Stimulated activated CD4-positive, alpha-beta T cell treated with anti-CD3 and anti-CD28 coated beads, Interleukin-1b, Interleukin-23, amount 100 ng/mL, for 48 hours (primary cell): ENCODE results near the gene PLEKHB2.
"Not testable (repeated sequence)": the region's sequence is repeated elsewhere in the genome, so short reads cannot be mapped to it uniquely, and the experiment has no call there.

Experiments
- DNase-seq: peaks from one replicate; pipeline ENCODE4 v3.0.0-alpha.2; 2020

PLEKHB2 gene

DNA sequence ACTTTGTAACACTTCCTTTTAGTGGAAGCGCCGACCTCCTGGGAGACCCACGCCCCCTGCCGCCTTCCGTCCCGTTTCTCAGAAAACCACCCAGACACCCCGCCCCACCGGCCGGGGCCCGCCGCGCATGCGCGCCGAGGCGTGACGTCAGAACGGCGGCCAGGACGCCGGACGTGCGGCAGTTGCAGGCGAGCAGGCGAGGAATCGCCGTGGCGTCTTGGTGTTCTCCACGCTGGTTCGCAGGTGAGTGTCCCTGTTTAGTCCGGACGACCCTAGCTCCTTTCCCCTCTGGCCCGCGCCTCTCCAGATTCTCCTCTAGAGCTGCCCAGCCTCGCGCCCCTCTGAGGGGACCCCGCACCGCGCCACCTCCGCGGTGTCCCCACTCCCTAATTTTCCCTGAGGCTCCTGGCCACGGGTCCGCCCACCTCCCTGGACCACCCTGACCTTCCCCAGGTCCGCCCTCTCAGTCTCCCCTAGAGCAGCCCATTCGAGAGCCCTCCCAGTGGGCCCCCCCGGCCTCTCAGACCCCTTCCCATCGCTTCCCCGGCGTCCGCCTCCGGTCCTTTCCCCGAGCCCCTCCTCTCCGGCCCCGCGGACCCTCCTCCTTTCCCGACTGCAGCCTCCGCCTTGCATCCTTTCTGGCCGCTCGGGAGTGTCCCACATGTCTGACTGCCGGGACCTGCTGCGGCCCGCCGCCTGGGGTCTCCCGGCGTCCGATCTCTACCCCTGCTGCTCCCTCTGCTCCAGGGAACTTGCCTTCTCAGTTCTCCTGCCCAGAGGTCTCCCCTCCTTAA is at the start of gene PLEKHB2:
TSS of gene PLEKHB2 (plus strand) at position 181 of the 794 bp plus-strand sequence. CDS start 15,606 bp downstream, outside the sequence.
- peak; percentile 91 for DNase-seq

DNA sequence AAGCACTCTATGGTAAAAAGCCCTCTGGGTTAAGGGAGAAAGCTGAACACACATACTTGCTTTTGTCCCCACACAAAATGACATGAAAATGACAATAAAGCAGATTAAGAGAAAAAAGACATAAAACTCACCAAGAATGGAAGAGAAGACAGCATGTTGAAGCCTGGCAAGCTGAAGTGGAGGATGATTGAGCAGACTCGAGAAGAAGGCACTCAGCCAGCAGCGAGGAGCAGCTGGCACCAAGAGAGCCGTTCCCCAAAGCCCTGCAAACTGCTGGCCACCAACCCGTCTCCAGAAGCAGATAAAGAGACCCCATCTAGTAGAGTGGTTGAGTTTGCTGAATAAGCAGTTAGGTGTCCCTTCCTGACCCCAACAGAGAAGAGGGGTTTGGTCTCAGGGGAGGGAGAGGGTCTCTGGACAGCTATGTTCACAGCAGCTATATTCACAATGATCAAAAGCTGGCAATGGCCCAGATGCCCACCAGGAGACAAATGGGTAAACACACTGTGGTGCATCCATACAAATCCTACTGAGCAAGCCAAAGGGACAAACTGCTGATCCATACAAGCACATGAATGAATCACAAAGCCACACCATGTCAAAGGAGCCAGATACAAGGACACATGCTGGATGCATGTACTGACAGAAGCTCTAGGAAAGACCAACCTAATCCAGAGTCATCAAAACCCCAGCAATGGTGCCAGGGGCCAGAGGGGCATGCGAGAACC is 48.8 kb upstream of the PLEKHB2 start:
- no peak for DNase-seq

DNA sequence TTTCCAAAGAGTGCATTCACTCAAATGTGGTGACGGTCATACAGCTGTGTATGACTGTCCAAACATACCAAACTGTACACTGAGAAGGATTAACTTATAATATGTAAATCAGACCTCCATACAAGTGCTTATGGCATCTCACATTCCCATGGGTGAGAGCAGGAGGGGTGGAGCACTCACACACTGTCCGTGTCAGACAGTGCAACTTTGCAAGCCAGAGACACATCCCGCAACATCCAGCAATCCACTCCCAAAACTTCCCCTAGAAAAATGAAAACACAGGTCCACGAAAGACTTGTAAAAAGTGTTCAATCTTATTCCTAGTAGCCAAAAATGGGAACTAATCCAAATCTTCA is 48.2 kb upstream of the PLEKHB2 start:
- DNase-seq: no peak

DNA sequence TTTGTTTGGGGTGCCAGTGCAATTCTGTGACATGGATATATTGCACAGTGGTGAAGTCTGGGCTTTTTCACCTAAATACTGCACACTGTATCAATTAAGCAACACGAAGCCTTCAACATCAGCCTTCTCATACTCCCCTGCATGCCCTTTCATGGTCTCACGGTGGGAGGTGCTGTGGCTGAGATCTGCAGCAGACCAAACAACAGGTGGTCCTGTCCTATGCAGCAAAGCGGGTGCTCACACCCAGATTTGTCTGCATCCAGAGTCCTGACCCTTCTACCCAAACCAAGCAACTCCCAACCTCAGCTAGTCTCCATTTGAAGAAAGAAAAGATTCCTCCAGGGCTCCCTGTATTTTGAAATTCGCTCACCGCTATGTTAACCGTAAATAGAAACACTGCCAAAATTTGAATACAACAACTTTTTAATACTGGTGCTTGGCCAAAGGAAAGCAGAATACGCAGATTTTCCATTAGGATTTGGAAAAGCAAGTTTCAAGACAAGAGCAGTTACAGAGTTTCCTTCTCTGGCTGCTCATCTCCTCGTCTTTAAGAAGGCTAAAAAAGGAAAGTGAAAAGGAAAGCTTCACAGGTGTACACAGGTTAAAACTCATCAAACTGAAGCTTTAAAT is 46.8 kb upstream of the PLEKHB2 start:
- no peak for DNase-seq

- DNase-seq: no peak
Observed at GRCh38 chr2:131058920-131059319, 46.2 kb upstream of the PLEKHB2 start.

GRCh38 chr2:131063501-131064283 is 41.4 kb upstream of the PLEKHB2 start:
- no peak for DNase-seq

- no peak for DNase-seq
Observed at GRCh38 chr2:131064589-131065512, 40.3 kb upstream of the PLEKHB2 start.

DNA sequence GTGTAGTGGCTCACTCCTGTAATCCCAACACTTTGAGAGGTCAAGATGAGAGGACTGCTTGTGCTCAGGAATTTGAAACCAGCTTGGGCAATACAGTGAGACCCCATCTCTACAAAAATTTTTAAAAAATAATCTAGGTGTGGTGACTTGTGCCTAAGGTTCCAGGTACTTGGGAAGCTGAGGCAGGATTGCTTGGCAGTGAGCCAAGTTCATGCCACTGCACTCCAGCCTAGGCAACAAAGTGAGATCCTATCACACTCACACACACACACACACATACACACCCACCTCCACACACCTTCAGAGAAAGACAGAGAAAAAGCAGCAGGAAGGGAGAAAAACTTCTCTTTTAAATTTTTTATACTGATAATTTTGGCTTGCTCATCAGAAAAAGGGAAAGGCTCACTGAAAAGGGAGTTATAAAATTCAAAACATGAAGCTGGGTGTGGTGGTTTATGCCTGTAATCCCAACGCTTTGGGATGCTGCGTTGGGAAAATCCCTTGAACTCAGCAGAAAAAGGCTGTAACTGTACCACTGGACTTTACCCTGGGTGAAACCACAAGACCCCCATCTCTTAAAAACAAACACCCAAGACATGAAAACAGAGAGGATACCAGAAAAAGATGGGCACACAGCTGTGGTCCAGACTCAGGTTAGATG is 37.5 kb upstream of the PLEKHB2 start:
- no peak for DNase-seq

- DNase-seq: not testable (repeated sequence)
Observed at GRCh38 chr2:131068172-131068571, 37.0 kb upstream of the PLEKHB2 start.

DNA sequence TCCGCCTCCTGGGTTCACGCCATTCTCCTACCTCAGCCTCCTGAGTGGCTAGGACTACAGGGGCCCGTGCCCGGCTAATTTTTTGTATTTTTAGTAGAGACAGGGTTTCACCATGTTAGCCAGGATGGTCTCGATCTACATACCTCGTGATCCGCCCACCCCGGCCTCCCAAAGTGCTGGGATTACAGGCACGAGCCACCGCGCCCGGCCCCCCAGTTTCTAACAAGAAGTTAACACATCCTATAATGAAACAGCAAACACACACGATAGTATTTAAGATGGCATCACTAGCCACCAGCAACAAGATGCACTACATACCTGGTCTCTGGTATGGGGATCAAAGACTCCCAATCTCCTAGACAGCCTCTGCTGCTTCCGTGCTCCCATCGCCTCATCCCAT is 29.6 kb upstream of the PLEKHB2 start:
- not testable (repeated sequence) for DNase-seq

DNA sequence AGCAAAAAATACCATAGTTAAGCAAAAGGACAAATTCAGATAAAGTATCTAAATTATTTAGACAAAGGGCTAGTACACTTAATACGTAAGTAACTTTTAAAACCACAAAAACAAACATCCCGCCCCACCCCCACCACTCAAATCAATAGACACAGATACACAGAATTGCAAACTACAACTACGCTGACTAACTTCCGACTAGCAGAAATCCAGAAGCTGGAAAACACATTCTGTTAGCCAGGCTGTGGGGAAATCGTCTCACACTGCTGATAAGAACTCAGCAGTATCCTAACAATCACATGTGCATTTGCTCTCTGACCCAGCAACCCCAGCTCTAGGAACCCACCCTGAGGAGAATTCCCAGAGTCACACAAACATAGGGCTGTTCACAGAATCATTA is 28.4 kb upstream of the PLEKHB2 start:
- DNase-seq: no peak

DNA sequence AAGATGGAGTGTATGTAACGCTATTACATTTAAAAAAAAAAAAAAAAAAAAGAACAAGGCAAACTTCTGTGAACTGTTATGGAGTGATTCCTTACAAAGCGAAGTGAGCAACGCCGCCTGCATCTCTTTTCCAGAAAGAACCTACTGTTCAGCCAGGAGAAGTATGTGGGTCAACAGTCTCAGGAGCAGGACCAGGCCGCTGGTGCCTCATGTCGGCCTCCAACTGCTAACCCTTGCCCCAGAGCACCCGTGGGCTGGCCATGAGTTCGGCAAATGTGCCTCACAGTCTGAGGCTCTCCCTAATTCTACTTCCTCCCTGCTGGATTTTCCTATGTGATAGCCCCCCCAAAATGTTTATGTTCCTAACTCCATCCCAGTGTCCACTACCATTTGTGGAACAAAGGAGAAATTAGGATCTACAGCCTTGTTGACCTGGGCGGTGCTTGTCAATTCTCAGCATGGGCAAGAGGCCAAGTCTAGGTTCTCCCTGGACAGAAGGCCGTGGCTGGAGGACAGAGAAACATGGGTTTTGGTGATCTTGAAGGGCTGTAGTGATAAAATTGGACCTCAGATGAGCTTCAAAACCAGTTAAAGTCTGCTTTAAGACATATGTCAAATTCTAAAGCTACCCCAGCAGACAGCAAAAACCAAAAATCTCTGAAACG is 27.8 kb upstream of the PLEKHB2 start:
- no peak for DNase-seq

- DNase-seq: no peak
Observed at GRCh38 chr2:131077966-131078365, 27.2 kb upstream of the PLEKHB2 start.

DNA sequence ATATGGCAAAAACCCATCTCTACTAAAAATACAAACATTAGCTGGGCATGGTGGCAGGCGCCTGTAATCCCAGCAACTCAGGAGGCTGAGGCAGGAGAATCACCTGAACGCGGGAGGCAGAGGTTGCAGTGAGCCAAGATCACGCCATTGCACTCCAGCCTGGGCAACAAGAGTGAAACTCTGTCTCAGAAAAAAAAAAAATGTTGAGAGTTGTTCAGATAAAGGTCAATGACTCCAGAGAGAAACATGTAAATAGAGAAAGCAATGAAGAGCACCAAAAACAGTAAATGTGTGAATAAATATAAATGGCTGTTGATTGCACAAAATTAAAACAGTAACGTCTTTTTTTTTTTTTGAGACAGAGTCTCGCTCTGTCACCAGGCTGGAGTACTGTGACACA is 25.2 kb upstream of the PLEKHB2 start:
- DNase-seq: not testable (repeated sequence)

DNA sequence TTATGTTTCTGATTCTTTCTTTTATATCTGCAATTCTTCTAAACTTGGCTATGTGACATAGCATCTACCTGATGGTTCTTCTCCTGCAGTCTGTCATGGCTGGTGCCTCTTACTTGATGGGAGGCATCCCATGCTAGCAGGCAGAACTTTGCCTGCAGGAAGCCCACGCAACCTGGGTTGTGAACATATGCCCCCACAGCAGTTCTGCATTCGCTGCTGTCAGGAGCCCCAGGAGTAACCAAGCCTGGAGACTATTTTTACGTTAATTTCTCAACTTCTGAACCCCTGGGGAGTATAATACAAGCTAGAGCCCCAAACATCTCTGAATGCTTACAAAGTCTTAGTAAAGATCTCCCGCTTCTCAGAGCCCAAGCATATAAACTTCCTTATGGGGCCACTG is 23.9 kb upstream of the PLEKHB2 start:
- no peak for DNase-seq

- no peak for DNase-seq
Observed at GRCh38 chr2:131085646-131086045, 19.5 kb upstream of the PLEKHB2 start.

- no peak for DNase-seq
Observed at GRCh38 chr2:131092458-131093005, 12.6 kb upstream of the PLEKHB2 start.

- DNase-seq: peak; percentile 85
Observed at GRCh38 chr2:131093006-131093695, 12.0 kb upstream of the PLEKHB2 start, which contains the start of gene FAM168B. TSS of gene FAM168B (minus strand) at chr2:131093460. CDS start at chr2:131082646, 10,814 bp downstream.

DNA sequence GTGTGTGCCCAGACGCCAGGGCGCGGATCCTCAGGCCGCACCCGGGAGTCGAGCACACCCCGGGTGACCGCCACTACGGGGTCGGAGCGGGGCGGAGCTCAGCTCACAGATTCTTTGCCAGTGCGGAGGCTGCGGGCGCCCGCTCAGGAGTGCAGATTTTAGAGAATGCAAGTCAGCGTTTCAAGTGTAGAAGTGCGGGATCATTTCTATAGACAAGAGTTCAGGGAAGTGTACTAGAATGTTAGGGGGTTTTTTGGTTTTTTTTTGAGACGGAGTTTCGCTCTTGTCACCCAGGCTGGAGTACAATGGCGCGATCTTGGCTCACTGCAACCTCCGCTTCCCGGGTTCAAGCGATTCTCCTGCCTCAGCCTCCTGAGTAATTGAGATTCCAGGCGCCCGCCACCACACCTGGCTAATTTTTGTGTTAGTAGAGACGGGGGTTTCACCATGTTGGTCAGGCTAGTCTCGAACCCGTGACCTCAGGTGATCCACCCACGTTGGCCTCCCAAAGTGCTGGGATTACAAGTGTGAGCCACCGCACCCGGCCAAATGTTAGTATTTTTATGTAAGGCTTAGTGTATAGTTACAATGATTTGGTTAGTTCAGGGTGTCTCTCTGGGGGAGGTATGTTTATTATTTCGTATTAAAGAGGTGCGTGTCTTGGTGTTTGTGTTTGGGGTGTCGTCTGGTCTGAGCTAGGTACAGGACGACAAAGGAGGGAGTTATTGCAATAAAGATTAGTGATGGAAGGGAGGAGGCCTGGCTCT is 11.3 kb upstream of the PLEKHB2 start:
- peak; percentile 12 for DNase-seq
